ENCODE results near the gene SAMD9.
"Not testable (repeated sequence)": the region's sequence is repeated elsewhere in the genome, so short reads cannot be mapped to it uniquely, and the experiment has no call there.

The SAMD9 gene

DNA sequence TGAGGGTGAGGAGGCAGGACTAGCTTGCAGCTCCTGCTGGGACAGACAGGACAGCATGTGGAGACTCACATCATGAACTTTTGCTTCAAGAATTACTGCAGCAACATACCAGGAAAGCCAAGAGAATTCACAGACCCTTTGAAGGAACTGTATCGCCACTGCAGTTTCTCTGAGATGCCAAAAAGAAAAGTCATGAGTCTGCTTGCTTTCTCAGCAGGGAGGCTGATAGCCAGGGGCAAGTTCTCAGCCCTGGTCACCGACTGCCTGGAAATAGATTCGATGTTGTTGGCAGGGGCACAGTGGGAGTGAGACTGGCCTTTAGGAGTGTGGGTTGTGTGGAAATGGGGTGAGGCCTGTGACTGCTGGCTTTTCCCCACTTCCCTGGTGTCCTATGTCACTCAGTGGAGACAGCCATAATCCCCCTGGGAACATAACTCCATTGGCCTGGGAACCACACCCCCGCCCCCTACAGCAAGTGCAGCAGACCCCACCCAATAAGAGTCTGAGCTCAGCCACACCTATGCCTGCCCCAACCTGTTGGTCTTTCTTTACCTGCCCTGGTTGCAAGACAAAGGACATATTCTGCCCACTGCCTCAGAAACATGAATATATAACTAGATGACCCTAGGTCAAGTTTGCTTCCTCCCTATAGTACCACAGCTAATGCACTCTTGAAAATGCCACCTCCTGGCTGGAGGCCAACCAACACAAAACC, 1.6 kb upstream of the SAMD9 start:
- DNase-seq, result no peak

DNA sequence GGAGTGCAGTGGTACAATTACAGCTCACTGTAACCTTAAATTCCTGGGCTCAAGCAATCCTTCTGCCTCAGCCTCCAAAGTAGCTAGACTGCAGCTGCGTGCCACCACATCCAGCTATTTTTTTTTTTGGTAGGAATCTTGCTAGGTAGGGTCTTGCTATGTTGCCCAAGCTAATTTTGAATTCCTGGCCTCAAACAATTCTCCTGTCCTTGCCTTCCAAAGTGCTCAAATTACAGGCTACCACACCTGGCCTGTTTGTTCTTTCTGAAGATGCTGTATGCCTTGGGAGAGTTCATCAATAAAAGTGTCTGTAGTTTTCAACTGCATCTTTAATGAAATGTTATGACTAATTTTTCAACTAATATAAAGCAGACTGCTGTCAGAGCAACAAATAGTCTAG, 452 bp downstream of the SAMD9 start:
- no peak for DNase-seq

DNA sequence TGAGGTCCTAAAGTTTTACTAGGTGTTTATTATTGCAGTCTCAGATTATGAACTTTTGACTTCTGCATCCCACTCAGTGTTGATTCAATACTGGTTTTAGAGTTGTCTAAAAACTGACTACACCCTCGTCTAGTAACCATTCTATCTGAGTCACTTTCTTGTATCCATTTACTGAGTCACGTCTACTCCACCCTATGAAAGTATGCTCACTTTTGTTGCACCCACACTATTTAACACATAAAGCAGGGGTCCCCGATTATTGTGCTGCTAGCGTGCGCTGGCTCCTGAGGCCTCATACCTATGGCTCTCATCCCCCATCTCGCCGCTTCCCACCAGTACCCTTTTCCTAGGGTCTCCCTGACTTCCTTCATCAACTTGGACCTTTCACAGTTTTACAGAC, 2.0 kb downstream of the SAMD9 start:
- no peak for DNase-seq

DNA sequence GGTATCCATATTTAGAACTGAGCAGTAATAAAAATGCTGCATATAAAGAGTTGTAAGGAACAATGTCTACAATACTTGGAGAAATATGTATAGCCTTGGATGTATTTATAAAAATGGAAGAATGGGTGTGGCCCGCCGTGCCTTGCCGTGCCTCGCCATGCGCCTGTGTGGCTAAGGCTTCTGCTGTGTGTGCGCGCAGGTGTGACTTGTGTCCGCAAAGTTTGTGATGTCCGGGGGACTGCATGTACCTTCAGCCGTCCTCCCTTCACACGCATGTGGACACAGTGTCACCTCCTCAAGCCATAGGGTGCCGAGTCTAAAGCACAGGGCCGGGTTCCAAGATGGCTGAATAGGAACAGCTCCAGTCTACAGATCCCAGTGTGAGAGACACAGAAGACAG, 9.8 kb downstream of the SAMD9 start:
- no peak for DNase-seq

DNA sequence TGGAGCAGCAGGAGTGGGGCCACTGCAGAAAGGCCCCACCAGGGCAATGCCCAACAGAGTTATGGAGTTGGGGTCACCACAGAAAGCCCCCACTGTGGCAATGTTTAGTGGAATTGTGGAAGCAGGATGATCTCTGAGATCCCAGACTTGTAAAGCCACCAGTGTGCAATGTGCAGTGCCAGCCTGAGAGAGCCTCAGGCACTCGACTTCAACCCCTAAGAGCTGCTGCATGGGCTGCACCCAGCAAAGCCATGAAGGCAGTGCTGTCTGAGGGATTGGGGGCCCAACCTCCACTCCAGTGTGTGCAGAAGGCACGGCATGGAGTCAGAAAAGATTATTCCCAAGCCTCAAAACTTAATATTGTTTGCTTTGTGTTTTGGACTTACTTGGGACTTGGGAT, 20.4 kb downstream of the SAMD9 start:
- no peak for DNase-seq

DNA sequence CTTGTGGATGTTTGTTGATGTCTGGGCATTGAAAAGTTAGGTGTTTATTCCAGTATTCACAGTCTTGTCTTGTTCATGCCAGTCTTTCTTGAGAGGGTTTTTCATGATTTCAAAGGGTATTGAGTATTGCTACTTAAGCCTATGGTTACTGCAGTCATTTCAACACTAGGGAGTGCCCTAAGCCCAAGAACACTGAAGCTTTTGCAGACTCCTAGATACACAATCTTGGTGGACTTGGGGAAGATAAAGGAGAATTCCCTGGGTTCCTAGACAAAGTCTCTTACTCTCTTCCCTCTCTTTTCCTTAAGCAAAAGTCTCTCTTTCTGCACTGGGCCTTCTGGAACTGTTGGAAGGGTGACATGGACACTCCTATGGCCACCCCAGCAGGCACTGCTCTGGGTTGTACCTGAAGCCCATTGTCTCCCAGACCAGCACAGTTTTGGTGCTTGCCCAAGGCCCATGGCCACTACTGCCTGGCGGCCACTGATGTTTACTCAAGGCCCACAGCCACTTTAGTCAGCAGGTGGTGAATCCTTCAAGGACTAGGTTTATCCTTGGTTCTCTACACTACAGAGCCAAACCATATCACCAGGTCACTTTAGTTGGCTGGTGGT, 24.9 kb downstream of the SAMD9 start:
- no peak for DNase-seq

DNA sequence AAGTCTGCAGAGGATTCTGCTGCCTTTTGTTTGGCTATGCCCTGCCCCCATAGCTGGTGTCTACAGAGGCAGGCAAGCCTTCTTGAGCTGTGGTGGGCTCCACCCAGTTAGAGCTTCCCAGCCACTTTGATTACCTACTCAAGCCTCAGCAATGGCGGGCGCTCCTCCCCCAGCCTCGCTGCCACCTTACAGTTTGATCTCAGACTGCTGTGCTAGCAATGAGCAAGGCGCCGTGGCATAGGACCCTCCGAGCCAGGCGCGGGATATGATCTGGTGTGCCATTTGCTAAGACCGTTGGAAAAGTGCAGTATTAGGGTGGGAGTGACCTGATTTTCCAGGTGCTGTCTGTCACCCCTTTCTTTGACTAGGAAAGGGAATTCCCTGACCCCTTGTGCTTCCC, 44.4 kb downstream of the SAMD9 start:
- DNase-seq, result not testable (repeated sequence)

DNA sequence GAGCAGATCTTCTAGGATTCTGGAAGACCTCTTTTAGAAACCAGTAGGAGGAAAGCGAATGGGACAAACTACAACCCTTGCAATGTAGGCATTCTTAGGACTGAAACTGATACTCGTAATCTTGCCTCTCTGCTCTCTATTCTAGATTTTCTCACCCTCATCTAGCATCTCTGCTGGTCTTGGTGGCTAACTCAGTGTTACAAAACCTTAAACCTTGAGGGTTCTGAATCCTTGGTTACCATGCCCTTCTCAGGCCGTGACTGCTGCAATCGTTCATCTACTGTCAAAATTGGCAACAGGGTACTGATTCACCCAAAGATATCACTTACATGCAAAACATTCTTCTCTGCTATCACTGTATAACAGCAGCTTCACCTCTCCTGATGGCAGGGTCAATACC, 55.2 kb downstream of the SAMD9 start:
- DNase-seq, result no peak

DNA sequence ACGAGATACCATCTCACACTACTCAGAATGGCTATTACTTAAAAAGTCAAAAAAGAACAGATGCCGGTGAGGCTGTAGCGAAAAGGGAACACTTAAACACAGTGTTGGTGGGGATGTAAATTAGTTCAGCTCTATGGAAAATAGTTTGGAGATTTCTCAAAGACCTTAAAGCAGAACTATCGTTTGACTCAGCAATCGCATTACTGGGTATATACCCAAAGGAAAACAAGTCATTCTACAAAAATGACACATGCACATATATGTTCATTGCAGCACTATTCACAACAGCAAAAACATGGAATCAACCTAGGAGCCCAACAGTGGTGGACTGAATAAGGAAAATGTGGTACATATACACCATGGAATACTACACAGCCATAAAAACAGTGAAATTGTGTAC, 56.9 kb downstream of the SAMD9 start:
- DNase-seq, result no peak

DNA sequence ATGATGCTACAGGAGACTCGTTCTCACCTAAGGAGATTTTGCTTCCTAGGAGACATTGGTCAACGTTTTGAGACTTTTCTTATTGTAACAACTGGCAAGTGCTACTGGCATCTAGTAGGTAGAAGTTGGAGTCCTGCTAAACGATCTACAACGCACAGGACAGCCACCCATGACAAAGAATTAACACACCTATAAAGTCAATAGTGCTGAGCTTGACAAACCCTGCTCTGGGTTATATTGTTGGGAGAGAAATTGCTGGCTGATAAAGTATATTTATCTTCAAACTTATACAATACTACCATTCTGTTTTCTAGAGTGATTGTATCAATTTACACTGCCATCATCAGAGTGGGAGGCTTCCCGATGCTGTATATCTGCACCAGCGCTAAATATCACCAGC, 57.8 kb downstream of the SAMD9 start:
- no peak for DNase-seq

DNA sequence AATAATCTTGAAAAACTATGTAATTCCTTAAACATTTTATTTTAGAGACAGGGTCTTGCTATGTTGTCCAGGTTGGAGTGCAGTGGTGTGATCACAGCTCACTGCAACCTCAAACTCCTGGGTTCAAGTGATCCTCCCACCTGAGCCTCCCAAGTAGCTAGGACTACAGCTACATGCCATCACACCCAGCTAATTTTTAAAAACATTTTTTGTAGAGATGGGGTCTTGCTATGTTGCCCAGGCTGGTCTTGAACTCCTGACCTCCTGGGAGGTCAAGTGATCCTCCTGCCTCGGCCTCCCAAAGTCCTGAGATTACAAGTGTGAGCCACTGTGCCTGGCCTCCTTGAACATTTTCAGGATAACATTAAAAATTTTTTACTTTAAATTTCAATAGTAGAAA, 61.2 kb downstream of the SAMD9 start:
- not testable (repeated sequence) for DNase-seq

DNA sequence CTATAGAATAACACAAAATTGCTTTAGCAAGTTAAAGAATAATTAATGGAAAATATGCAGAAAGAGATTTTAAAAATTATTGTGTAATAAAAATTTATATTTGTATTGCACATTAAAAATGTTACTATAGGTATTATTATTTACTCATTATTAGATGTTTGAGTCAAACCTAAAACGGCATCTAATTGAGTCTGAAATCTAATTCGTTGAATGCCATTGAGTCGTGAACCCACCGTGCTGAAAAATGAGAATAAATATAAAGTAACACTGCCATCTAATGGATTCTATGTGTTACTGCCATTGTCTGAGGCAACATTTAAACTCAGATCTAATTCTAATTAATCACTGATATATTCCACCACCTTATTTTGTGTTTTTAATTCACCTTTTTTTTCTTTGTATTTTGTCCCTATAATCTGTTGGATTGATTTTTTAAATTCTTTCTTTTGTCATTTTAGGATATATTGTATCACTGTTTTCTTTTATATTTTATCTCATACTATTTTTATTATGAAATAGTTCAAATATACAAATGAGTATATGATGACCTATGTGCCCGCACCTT, 62.2 kb downstream of the SAMD9 start:
- DNase-seq, result no peak

DNA sequence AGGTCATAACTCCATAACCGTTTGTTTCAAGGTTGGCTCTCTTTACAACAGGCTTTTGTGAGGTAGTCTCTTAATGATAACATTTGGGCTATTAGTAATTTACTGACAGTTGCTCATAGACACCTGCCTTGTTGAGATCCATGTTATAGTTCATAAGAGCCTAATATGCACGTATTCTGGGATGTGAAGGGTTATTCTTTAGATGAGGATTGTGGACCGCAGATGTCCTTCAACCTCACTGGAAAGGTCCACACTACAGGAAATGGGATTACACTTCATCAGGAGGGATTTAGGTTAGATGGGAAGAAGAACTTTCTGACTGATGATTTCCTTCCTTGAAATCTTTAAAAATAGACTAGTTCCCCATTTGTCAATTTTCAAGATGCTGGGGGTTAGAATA, 62.8 kb downstream of the SAMD9 start:
- DNase-seq, result no peak

DNA sequence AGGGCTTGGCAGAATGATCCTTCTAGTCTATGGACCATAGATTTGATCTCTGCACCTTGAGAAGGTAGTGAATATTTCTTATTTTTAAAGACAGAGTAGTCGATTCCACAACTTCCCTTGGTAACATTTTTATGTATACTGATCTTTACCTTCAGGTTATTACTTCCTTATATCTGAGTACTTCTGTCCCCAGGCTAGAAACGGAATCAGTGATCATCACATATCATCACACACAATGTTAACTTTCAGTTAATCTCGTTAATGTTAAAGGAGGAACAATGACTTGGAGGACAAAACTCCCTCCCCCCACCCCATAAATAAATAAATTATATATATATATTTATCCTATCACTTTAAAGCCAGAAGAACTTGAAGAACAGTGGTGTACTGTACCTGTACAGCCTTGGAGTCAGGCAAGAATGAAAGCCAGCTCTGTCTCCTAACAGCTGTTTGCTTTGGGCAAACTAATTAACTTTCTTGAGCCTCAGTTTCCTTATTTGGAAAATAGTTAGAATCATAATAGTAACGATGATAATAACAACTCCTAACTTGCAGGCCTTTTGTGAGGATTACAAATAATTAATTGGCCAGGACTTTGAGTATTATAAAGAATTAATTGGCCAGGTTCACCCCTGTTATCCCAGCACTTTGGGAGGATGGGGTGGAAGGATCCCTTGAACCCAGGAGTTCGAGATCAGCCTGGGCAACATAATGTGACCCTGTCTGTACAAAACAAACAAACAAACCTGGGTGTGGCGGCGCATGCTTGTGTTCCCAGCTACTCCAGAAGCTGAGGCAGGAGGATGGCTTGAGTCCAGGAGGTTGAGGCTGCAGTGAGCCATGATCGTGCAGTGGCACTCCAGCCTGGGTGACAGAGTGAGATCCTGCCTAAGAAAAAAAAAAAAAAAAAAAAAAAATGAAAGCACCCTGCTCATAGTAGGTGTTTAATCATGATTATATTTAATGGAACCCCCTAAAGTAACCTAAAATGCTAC, 63.5 kb downstream of the SAMD9 start:
- DNase-seq, result no peak

DNA sequence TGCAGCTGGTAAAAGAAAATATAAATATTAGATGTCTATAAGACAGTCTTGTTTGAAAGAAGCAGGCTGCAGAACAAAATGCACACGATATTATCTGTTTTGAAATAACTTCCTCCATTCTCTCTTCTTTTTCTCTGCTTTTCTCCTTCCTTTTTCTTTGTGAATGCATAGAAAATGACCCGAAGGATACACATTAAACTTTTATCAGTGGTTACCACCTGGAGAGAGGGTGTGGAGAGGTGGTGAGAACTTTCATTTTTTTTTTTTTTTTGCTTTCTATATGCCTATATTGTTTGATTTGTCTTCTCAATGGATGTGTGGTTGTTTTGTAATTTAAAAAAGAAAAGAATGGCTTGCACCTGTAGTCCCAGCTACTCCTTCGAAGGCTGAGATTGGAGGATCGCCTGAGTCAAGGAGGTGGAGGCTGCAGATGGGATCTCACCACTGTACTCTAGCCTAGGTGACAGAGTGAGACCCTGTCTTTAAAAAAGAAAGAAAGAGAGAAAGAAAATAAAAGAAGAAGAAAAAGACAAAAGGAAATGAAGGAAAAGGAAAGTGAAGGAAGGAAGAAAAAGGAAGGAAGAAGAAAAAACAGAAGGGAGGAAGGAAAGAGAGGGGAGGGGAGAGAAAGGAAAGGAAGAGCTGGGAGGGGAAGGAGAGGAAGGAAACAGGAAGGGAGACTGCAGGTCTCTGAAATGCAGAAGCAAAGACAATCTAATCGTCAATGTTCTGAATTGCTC, 64.4 kb downstream of the SAMD9 start:
- DNase-seq, result no peak

DNA sequence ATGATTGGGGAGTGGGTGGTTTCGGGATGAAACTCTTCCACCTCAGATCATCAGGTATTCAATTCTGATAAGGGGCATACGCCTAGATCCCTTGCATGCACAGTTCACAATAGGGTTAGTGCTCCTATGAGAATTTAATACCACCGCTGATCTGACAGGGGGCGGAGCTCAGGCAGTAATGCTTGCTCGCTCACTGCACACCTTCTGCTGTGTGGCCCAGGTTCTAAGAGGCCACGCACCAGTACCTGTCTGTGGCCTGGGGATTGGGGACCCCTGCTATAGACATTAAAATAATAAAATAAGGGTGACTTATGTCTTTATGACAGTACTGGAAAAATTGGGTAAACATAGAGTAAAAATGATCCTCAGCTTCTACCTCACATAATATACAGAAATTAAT, 66.1 kb downstream of the SAMD9 start:
- DNase-seq, result no peak
